Mesendoderm (in vitro differentiated cells): Measurements from ENCODE around the gene BET1L.
"Not testable (repeated sequence)": the region's sequence is repeated elsewhere in the genome, so short reads cannot be mapped to it uniquely, and the experiment has no call there.

ENCODE experiments used
- DNase-seq: peaks from one replicate; pipeline ENCODE4 v3.0.0; 2013
- H2AK5ac ChIP-seq: 2 replicates; pipeline ENCODE4 v1.6.1; 2013; ENCODE audit warnings: low read length, inconsistent platforms
- H2BK120ac ChIP-seq: 2 replicates; pipeline ENCODE4 v1.6.1; 2013; ENCODE audit warnings: low read depth, mild to moderate bottlenecking, low read length, moderate library complexity, mixed read lengths
- H2BK15ac ChIP-seq: replicated peaks from 2 replicates; pipeline ENCODE4 v1.6.1; 2013; ENCODE audit warnings: low read depth, mild to moderate bottlenecking, moderate library complexity
- H2BK5ac ChIP-seq: 2 replicates; pipeline ENCODE4 v1.6.1; 2013; ENCODE audit warnings: low read length, inconsistent platforms
- H3K18ac ChIP-seq: 2 replicates; pipeline ENCODE4 v1.6.1; 2013; ENCODE audit warnings: mild to moderate bottlenecking, low read length, mixed read lengths
- H3K23ac ChIP-seq: one replicate; pipeline ENCODE4 v1.6.1; 2013; ENCODE audit warnings: low read length
- H3K27ac ChIP-seq: 2 replicates; pipeline ENCODE4 v1.5.1; 2013; ENCODE audit warnings: low read depth, mild to moderate bottlenecking, inconsistent platforms, low read length, moderate library complexity
- H3K27me3 ChIP-seq: 2 replicates; pipeline ENCODE4 v1.6.1; 2013; ENCODE audit warnings: low read length, control low read depth, mild to moderate bottlenecking, inconsistent platforms; ENCODE audit not compliant: insufficient read depth, poor library complexity
- H3K36me3 ChIP-seq: 2 replicates; pipeline ENCODE4 v1.6.1; 2013; ENCODE audit warnings: low read length, inconsistent platforms; ENCODE audit not compliant: control insufficient read depth, insufficient read depth
- H3K4ac ChIP-seq: one replicate; pipeline ENCODE4 v1.6.1; 2013; ENCODE audit warnings: low read depth, mild to moderate bottlenecking, low read length, moderate library complexity
- H3K4me1 ChIP-seq: 2 replicates; pipeline ENCODE4 v1.6.1; 2013; ENCODE audit warnings: low read depth, low read length, inconsistent platforms; ENCODE audit not compliant: control insufficient read depth
- H3K4me2 ChIP-seq: 2 replicates; pipeline ENCODE4 v1.6.1; 2013; ENCODE audit warnings: low read length
- H3K4me3 ChIP-seq: 2 replicates; pipeline ENCODE4 v1.5.1; 2013; ENCODE audit warnings: mild to moderate bottlenecking, low read length
- H3K56ac ChIP-seq: one replicate; pipeline ENCODE4 v1.6.1; 2013; ENCODE audit warnings: low read length
- H3K79me1 ChIP-seq: 2 replicates; pipeline ENCODE4 v1.6.1; 2013; ENCODE audit warnings: low read length, inconsistent platforms
- H3K79me2 ChIP-seq: 2 replicates; pipeline ENCODE4 v1.6.1; 2013; ENCODE audit warnings: mild to moderate bottlenecking, low read length; ENCODE audit not compliant: control insufficient read depth, insufficient read depth
- H3K9ac ChIP-seq: 2 replicates; pipeline ENCODE4 v1.6.1; 2013; ENCODE audit warnings: low read length, inconsistent platforms
- H4K5ac ChIP-seq: one replicate; pipeline ENCODE4 v1.6.1; 2013; ENCODE audit warnings: low read length
- H4K8ac ChIP-seq: one replicate; pipeline ENCODE4 v1.6.1; 2013; ENCODE audit warnings: low read depth, mild to moderate bottlenecking, control low read depth, low read length, moderate library complexity
- WGBS: extraction: QIAGEN DNeasy Blood & Tissue Kit; methylation state at CpG from one replicate; pipeline ENCODE4 v1.1.7; 2013; ENCODE audit warnings: low lambda C conversion rate, missing lambda C conversion rate; ENCODE audit not compliant: insufficient coverage; ENCODE audit errors: extremely low coverage; 5-methylcytosine and 5-hydroxymethylcytosine counted together

Gene BET1L

DNA sequence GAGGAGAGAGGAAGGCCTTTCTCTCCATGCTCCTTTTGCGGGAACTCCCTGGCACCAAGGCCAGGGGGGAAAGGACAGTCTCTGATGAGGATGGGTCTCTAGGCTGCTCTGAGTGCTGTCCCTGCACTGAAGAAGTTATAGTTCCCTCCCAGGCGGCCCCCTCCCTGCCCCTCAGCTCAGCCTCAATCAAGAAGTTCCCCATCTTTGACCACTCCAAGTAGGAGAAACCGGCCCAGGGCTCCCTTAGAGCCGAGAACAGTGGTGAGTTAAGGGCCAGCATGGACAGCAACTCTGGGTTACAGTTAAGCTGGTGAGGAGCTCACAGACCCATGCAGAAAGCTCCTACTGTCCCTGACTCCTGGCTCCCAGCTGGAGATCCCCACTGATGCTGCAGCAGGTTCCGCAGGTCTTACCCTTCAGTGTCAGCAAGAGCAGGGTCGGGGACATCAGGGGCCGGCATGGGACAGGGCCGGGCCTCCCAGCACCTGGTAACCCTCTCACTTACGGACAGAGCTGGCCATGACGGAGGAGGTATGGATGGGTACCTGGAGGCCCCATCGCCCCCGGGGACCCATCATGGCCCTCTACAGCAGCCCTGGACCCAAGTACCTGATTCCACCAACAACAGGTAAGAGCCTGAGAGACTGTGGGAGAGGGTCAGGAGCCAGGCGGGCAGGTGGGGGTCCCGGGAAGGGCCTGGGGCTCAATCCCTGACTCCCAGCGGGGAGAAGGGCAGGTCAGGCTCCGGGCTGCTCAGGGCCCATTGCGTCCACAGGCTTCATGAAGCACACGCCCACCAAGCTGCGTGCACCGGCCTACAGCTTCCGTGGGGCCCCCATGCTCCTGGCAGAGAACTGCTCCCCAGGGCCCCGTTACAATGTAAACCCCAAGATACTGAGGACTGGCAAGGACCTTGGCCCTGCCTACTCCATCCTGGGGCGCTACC, 10.1 kb downstream of the BET1L start:
- H3K23ac ChIP-seq: no peak overlapping the region
- no peak overlapping the region for H4K8ac ChIP-seq
- no peak overlapping the region for H4K5ac ChIP-seq
- H3K4ac ChIP-seq: no peak overlapping the region
- H3K79me2 ChIP-seq: no peaks in the 10 kb centered on the region
- H3K56ac ChIP-seq: no peak overlapping the region
- no peaks in the 10 kb centered on the region for H3K79me1 ChIP-seq
- H2AK5ac ChIP-seq: no peak overlapping the region
- no peaks in the 10 kb centered on the region for H3K36me3 ChIP-seq
- H3K27me3 ChIP-seq: no peaks in the 10 kb centered on the region
- no peak overlapping the region for H2BK5ac ChIP-seq
- H3K4me3 ChIP-seq: no peak overlapping the region
- no peak overlapping the region for H3K4me2 ChIP-seq
- H2BK120ac ChIP-seq: no peak overlapping the region
- no peaks in the 10 kb centered on the region for H3K4me1 ChIP-seq
- H2BK15ac ChIP-seq: no peak overlapping the region
- no peak overlapping the region for H3K9ac ChIP-seq
- H3K18ac ChIP-seq: no peak overlapping the region
- no peak for DNase-seq
- WGBS: no CpG with 5 or more reads among the region's 23 CpGs
- no peak overlapping the region for H3K27ac ChIP-seq

GRCh38 chr11:193481-193880, 13.7 kb downstream of the BET1L start:
- not testable (repeated sequence) for H3K27me3 ChIP-seq, H3K4ac ChIP-seq, H3K79me2 ChIP-seq, H3K36me3 ChIP-seq, H4K8ac ChIP-seq, H3K79me1 ChIP-seq, H2AK5ac ChIP-seq, H3K4me3 ChIP-seq, H3K27ac ChIP-seq, H3K56ac ChIP-seq, H2BK15ac ChIP-seq, H3K18ac ChIP-seq, H3K23ac ChIP-seq, H3K4me1 ChIP-seq, H2BK5ac ChIP-seq, H3K4me2 ChIP-seq, H3K9ac ChIP-seq, DNase-seq, H2BK120ac ChIP-seq, H4K5ac ChIP-seq
- WGBS: no CpG with 5 or more reads among the region's 5 CpGs

DNA sequence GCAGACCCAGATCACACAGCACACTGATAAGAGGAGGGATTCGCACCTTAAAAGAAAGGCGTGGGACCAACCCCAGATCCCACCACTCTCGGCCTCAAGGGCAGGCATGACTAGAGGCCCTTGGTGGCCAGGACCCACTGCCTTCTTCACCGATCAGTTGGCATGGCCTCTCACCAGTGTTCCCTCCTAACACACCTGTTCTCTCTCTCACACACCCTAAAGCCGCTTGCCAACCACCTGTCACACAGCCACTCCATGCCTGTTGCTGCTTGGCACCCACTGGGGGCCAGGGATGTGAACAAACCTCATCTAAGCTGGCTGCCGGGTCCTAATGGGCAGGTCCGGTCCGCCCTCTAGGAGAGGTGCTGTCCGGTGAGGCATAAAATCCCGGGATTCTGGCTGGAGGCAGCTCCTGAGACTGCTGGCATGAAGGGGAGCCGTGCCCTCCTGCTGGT, 14.5 kb downstream of the BET1L start, which contains the start of gene SCGB1C1:
TSS of gene SCGB1C1 (plus strand) at position 405 of the 455 bp plus-strand sequence. CDS start at position 427, 22 bp downstream.
- no CpG with 5 or more reads among the region's 11 CpGs for WGBS
- not testable (repeated sequence) for H3K27me3 ChIP-seq, H2BK15ac ChIP-seq, H3K4me3 ChIP-seq, H3K79me2 ChIP-seq, H3K79me1 ChIP-seq, H3K4ac ChIP-seq, H3K4me2 ChIP-seq, H3K56ac ChIP-seq, H3K9ac ChIP-seq, H4K8ac ChIP-seq, H2AK5ac ChIP-seq, H3K27ac ChIP-seq, H2BK120ac ChIP-seq, H2BK5ac ChIP-seq, DNase-seq, H3K23ac ChIP-seq, H3K18ac ChIP-seq, H3K4me1 ChIP-seq, H3K36me3 ChIP-seq, H4K5ac ChIP-seq

- no CpG with 5 or more reads among the region's 8 CpGs for WGBS
- H2BK5ac ChIP-seq, H2BK15ac ChIP-seq, H4K8ac ChIP-seq, H2AK5ac ChIP-seq, H3K9ac ChIP-seq, H3K79me2 ChIP-seq, DNase-seq, H3K36me3 ChIP-seq, H3K4me3 ChIP-seq, H3K27ac ChIP-seq, H2BK120ac ChIP-seq, H3K18ac ChIP-seq, H3K23ac ChIP-seq, H3K27me3 ChIP-seq, H3K4me2 ChIP-seq, H3K4me1 ChIP-seq, H4K5ac ChIP-seq, H3K56ac ChIP-seq, H3K79me1 ChIP-seq, H3K4ac ChIP-seq: not testable (repeated sequence)
Observed at GRCh38 chr11:191490-192478, 15.4 kb downstream of the BET1L start.

GRCh38 chr11:190546-190945, 16.7 kb downstream of the BET1L start:
- H3K79me1 ChIP-seq, DNase-seq, H3K4me3 ChIP-seq, H4K5ac ChIP-seq, H2BK5ac ChIP-seq, H3K9ac ChIP-seq, H2BK15ac ChIP-seq, H3K27me3 ChIP-seq, H3K36me3 ChIP-seq, H3K56ac ChIP-seq, H3K18ac ChIP-seq, H3K79me2 ChIP-seq, H4K8ac ChIP-seq, H3K4ac ChIP-seq, H2AK5ac ChIP-seq, H3K23ac ChIP-seq, H3K4me1 ChIP-seq, H3K27ac ChIP-seq, H2BK120ac ChIP-seq, H3K4me2 ChIP-seq: not testable (repeated sequence)
- no CpG with 5 or more reads among the region's 5 CpGs for WGBS
